Mesodermal cell (in vitro differentiated cells): ENCODE results near the gene SENP7.
"Not testable (repeated sequence)": the region's sequence is repeated elsewhere in the genome, so short reads cannot be mapped to it uniquely, and the experiment has no call there.

Source experiments
- H3K27ac ChIP-seq: 2 replicates; pipeline ENCODE4 v1.7.0; 2013; ENCODE audit warnings: mild to moderate bottlenecking, low read depth, low read length, moderate library complexity; ENCODE audit not compliant: severe bottlenecking
- H3K36me3 ChIP-seq: 2 replicates; pipeline ENCODE4 v1.7.1; 2013; ENCODE audit warnings: mild to moderate bottlenecking, low read length, moderate library complexity; ENCODE audit not compliant: control insufficient read depth, insufficient read depth
- H3K4me1 ChIP-seq: one replicate; pipeline ENCODE4 v1.7.1; 2013; ENCODE audit warnings: mild to moderate bottlenecking, low read length; ENCODE audit not compliant: insufficient read depth, control insufficient read depth, poor library complexity, severe bottlenecking
- H3K4me3 ChIP-seq: 2 replicates; pipeline ENCODE4 v1.7.0; 2013; ENCODE audit warnings: low read length, control low read depth, mild to moderate bottlenecking; ENCODE audit not compliant: insufficient read depth, poor library complexity, severe bottlenecking; ENCODE audit errors: extremely low read depth
- H3K9me3 ChIP-seq: 2 replicates; pipeline ENCODE4 v1.7.1; 2013; ENCODE audit warnings: mild to moderate bottlenecking, low read length, moderate library complexity; ENCODE audit not compliant: control insufficient read depth
- WGBS, 2 experiments: methylation state at CpG; one replicate each; pipeline ENCODE4 v1.1.5; 2013; ENCODE audit warnings: missing lambda C conversion rate in 2 of 2; ENCODE audit not compliant: insufficient coverage in 2 of 2; 5-methylcytosine and 5-hydroxymethylcytosine counted together

Gene SENP7

GRCh38 chr3:101329016-101329673 lies 183.9 kb downstream of the SENP7 start:
- Histone ChIP-seq H3K4me1 (no peaks in the 10 kb centered on the region), H3K9me3 (no peaks in the 10 kb centered on the region), H3K36me3 (no peaks in the 10 kb centered on the region), H3K4me3 (no peak overlapping the region), H3K27ac (no peak overlapping the region)
- WGBS, 2 experiments, result 100% methylated on average over 2 to 3 of the region's 7 CpGs

GRCh38 chr3:101325393-101326134 lies 187.4 kb downstream of the SENP7 start:
- Histone ChIP-seq H3K4me1 (no peaks in the 10 kb centered on the region), H3K27ac (no peak overlapping the region), H3K36me3 (no peaks in the 10 kb centered on the region), H3K4me3 (no peak overlapping the region), H3K9me3 (no peaks in the 10 kb centered on the region)
- WGBS, 2 experiments, result 80 to 94% methylated on average over 1 to 3 of the region's 5 CpGs

GRCh38 chr3:101320475-101320874 lies 192.5 kb downstream of the SENP7 start, which contains the start of gene IMPG2:
Gene IMPG2 (minus strand): TSS chr3:101320575. CDS start chr3:101320372, 203 bp downstream.
- no peak within 1 kb of the TSS for H3K4me3 ChIP-seq
- H3K36me3 ChIP-seq, result no peaks in the 10 kb centered on the region
- WGBS, 2 experiments, result no CpG with 5 or more reads among the region's 2 CpGs
- no peak within 1 kb of the TSS for H3K27ac ChIP-seq
- no peaks in the 10 kb centered on the region for H3K9me3 ChIP-seq
- no peaks in the 10 kb centered on the region for H3K4me1 ChIP-seq

GRCh38 chr3:101319531-101319930 lies 193.5 kb downstream of the SENP7 start:
- H3K4me3 ChIP-seq, result no peak overlapping the region
- H3K36me3 ChIP-seq, result no peaks in the 10 kb centered on the region
- no peaks in the 10 kb centered on the region for H3K4me1 ChIP-seq
- H3K9me3 ChIP-seq, result no peaks in the 10 kb centered on the region
- WGBS, 2 experiments, result 80% methylated on average over 1 of the region's 5 CpGs; no CpG with 5 or more reads in 1 of the 2 experiments
- no peak overlapping the region for H3K27ac ChIP-seq

- Histone ChIP-seq H3K4me1 (no peaks in the 10 kb centered on the region), H3K27ac (no peak overlapping the region), H3K9me3 (peaks cover 4% of the 10 kb centered on the region), H3K36me3 (no peaks in the 10 kb centered on the region), H3K4me3 (no peak overlapping the region)
- 100% methylated on average over 1 of the region's 2 CpGs; no CpG with 5 or more reads in 1 of the 2 experiments for WGBS, 2 experiments
Observed at GRCh38 chr3:101312545-101312944, 200.5 kb downstream of the SENP7 start.

GRCh38 chr3:101311676-101312075 lies 201.3 kb downstream of the SENP7 start:
- 100% methylated on average over 1 of the region's 2 CpGs; no CpG with 5 or more reads in 1 of the 2 experiments for WGBS, 2 experiments
- Histone ChIP-seq H3K9me3 (peaks cover 4% of the 10 kb centered on the region), H3K4me3 (no peak overlapping the region), H3K4me1 (no peaks in the 10 kb centered on the region), H3K36me3 (no peaks in the 10 kb centered on the region), H3K27ac (no peak overlapping the region)

- H3K9me3 ChIP-seq, result peaks cover 4% of the 10 kb centered on the region
- no peak overlapping the region for H3K27ac ChIP-seq
- H3K36me3 ChIP-seq, result no peaks in the 10 kb centered on the region
- no peaks in the 10 kb centered on the region for H3K4me1 ChIP-seq
- H3K4me3 ChIP-seq, result no peak overlapping the region
Observed at GRCh38 chr3:101310978-101311375, 202.0 kb downstream of the SENP7 start.

- H3K4me3 ChIP-seq, H3K9me3 ChIP-seq, H3K27ac ChIP-seq, H3K36me3 ChIP-seq, H3K4me1 ChIP-seq: not testable (repeated sequence)
Observed at GRCh38 chr3:101308147-101308772, 204.8 kb downstream of the SENP7 start.

GRCh38 chr3:101303836-101304235 lies 209.2 kb downstream of the SENP7 start:
- H3K9me3 ChIP-seq, result peaks cover 4% of the 10 kb centered on the region
- H3K4me1 ChIP-seq, result no peaks in the 10 kb centered on the region
- H3K36me3 ChIP-seq, result no peaks in the 10 kb centered on the region
- H3K4me3 ChIP-seq, result no peak overlapping the region
- H3K27ac ChIP-seq, result no peak overlapping the region

- H3K4me1 ChIP-seq, result no peaks in the 10 kb centered on the region
- H3K9me3 ChIP-seq, result peaks cover 4% of the 10 kb centered on the region
- no peak overlapping the region for H3K27ac ChIP-seq
- 83 to 87% methylated on average over 3 to 4 of the region's 5 CpGs for WGBS, 2 experiments
- H3K4me3 ChIP-seq, result no peak overlapping the region
- no peaks in the 10 kb centered on the region for H3K36me3 ChIP-seq
Observed at GRCh38 chr3:101303089-101303731, 209.8 kb downstream of the SENP7 start.
